ENCODE measurements around the gene RAD9A. TPM values are rescaled to one million over a fixed set of nuclear protein-coding genes. Genes with fewer than 3 reads are reported as not detected.

Gene RAD9A
- total and polyA plus RNA-seq, 11 donors = 3.5 to 9.1 (median 6.1) TPM

- WGBS, 4 donors = 87 to 93% (median 93%) methylated on average over 13 to 21 of the region's 21 CpGs
- Histone ChIP-seq H3K36me3 (no peaks in the 10 kb centered on the region), H3K27me3 (peaks cover 0 to 14% (median 0%) of the 10 kb centered on the region in 9 donors), H3K9me3 (no peaks in the 10 kb centered on the region), H3K4me1 (peaks cover 3 to 67% (median 43%) of the 10 kb centered on the region in 12 donors), H3K27ac (peak overlapping the region in 11 of 12 donors; percentile 73 to 96 (median 92)), H3K4me3 (peak overlapping the region in 4 of 12 donors; percentile 22 to 57 (median 24))
- TF ChIP-seq CTCF (IDR thresholded peaks at IDR 0.05) (no peak), POLR2A (IDR thresholded peaks at IDR 0.05) (no peak)
- intact Hi-C loops (cut with DNase I) = loop anchor here in 3 of 10 donors (2.0 to 5.0 kb wide), 3 partner anchors 17 to 89 kb away; partner anchors contain the start of gene CDK2AP2 (in 1 of the 3)
- ATAC-seq = no peak
- DNase-seq = no peak
Measured at GRCh38 chr11:67419325-67420049, 27.7 kb downstream of the RAD9A start.

- peak overlapping the region; percentile 32 to 89 (median 64) for H3K4me3 ChIP-seq
- no peak for DNase-seq
- WGBS, 4 donors = 26 to 40% (median 37%) methylated on average over 10 to 15 of the region's 15 CpGs
- no peaks in the 10 kb centered on the region for H3K36me3 ChIP-seq
- no peaks in the 10 kb centered on the region for H3K9me3 ChIP-seq
- peak overlapping the region; percentile 79 to 97 (median 92) for H3K27ac ChIP-seq
- intact Hi-C loops (cut with DNase I) = loop anchor here in 3 of 10 donors (2.0 to 5.0 kb wide), 3 partner anchors 17 to 89 kb away; partner anchors contain the start of gene CDK2AP2 (in 1 of the 3)
- ATAC-seq = no peak
- peaks cover 3 to 63% (median 41%) of the 10 kb centered on the region in 12 donors for H3K4me1 ChIP-seq
- peaks cover 0 to 8% (median 0%) of the 10 kb centered on the region in 9 donors for H3K27me3 ChIP-seq
- TF ChIP-seq POLR2A (IDR thresholded peaks at IDR 0.05) (no peak), CTCF (IDR thresholded peaks at IDR 0.05) (no peak)
Measured at GRCh38 chr11:67420147-67420645, 28.4 kb downstream of the RAD9A start.

- TF ChIP-seq CTCF (IDR thresholded peaks at IDR 0.05) = no peak
- peak in 1 of 2 donors; percentile 81 for TF ChIP-seq POLR2A (IDR thresholded peaks at IDR 0.05)
- peak; percentile 96 to 99 (median 97) for DNase-seq
- intact Hi-C loops (cut with DNase I) = loop anchor here in 3 of 10 donors (2.0 to 5.0 kb wide), 3 partner anchors 18 to 88 kb away; partner anchors contain the start of gene CDK2AP2 (in 1 of the 3)
- peak overlapping the region; percentile 79 to 97 (median 92) for H3K27ac ChIP-seq
- 0 to 1% (median 1%) methylated on average over 40 to 97 of the region's 97 CpGs for WGBS, 4 donors
- no peaks in the 10 kb centered on the region for H3K36me3 ChIP-seq
- ATAC-seq = peak; percentile 91 to 93 (median 92)
- H3K4me3 ChIP-seq = peak overlapping the region; percentile 32 to 89 (median 64)
- peaks cover 3 to 56% (median 37%) of the 10 kb centered on the region in 12 donors for H3K4me1 ChIP-seq
- peaks cover 0 to 1% (median 0%) of the 10 kb centered on the region in 9 donors for H3K27me3 ChIP-seq
- H3K9me3 ChIP-seq = no peaks in the 10 kb centered on the region
Measured at GRCh38 chr11:67420646-67421429, 29.1 kb downstream of the RAD9A start.

Data from heart left ventricle (tissue), 16 donors.